GM12874 (cell line): ENCODE results near the gene SORL1-AS1.

Experiments used
- TF ChIP-seq, protein P1 (sequence below): IDR thresholded peaks from 2 replicates; pipeline ENCODE4 v1.5.1; 2011; ENCODE audit warnings: low read depth, mild to moderate bottlenecking, control low read depth, low read length, moderate library complexity; ENCODE audit not compliant: insufficient read depth

Gene SORL1-AS1

DNA sequence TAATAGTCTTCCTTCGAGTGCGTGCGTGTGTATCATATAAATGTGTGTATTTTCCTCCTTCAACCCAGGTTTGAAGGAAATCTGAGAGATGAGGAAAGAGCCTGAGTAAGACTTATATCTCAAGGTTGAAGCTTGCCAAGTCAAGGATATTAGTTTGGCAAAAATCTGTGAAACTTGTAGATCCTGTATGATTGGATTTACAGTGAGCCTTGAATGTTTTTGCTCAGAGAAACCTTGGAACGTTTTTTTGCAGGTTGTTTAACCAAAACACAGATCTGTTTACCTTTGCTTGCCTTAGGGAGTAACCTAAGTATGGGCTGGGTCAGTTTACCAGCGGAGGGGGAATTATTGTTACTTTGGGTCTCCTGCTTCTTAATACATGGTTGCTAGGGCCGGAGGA lies 35.9 kb upstream of the SORL1-AS1 start:
- TF ChIP-seq, protein P1, sequence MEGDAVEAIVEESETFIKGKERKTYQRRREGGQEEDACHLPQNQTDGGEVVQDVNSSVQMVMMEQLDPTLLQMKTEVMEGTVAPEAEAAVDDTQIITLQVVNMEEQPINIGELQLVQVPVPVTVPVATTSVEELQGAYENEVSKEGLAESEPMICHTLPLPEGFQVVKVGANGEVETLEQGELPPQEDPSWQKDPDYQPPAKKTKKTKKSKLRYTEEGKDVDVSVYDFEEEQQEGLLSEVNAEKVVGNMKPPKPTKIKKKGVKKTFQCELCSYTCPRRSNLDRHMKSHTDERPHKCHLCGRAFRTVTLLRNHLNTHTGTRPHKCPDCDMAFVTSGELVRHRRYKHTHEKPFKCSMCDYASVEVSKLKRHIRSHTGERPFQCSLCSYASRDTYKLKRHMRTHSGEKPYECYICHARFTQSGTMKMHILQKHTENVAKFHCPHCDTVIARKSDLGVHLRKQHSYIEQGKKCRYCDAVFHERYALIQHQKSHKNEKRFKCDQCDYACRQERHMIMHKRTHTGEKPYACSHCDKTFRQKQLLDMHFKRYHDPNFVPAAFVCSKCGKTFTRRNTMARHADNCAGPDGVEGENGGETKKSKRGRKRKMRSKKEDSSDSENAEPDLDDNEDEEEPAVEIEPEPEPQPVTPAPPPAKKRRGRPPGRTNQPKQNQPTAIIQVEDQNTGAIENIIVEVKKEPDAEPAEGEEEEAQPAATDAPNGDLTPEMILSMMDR = no peak

DNA sequence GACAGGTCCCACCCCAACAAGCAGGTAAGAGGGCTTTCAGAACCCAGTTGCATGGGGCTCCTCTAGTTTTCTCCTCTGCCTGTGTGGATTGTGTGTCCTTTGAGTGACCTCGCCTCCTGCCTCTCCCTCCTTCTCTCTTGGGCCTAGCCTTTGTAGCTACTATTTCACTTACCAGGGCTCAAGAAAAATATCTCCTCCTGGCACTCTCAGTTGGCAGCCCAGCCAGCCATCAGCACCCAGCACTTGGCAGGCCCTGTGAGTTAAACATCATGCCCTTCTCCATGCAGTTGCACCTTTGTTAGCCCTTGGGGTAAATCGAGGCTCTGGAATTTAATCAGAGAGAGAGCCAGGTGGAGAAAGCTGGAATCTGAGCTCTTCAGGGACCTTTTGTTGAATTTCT lies 35.4 kb upstream of the SORL1-AS1 start:
- TF ChIP-seq, protein P1 = no peak

GRCh38 chr11:121487191-121487590 lies 34.4 kb upstream of the SORL1-AS1 start:
- TF ChIP-seq, protein P1 = no peak

- TF ChIP-seq, protein P1 = no peak
These were observed 33.3 kb upstream of the SORL1-AS1 start for GRCh38 chr11:121486054-121486453.

- TF ChIP-seq, protein P1 = no peak
These were observed 32.4 kb upstream of the SORL1-AS1 start for GRCh38 chr11:121485216-121485615.

GRCh38 chr11:121483805-121484480 lies 31.2 kb upstream of the SORL1-AS1 start:
- TF ChIP-seq, protein P1 = no peak

DNA sequence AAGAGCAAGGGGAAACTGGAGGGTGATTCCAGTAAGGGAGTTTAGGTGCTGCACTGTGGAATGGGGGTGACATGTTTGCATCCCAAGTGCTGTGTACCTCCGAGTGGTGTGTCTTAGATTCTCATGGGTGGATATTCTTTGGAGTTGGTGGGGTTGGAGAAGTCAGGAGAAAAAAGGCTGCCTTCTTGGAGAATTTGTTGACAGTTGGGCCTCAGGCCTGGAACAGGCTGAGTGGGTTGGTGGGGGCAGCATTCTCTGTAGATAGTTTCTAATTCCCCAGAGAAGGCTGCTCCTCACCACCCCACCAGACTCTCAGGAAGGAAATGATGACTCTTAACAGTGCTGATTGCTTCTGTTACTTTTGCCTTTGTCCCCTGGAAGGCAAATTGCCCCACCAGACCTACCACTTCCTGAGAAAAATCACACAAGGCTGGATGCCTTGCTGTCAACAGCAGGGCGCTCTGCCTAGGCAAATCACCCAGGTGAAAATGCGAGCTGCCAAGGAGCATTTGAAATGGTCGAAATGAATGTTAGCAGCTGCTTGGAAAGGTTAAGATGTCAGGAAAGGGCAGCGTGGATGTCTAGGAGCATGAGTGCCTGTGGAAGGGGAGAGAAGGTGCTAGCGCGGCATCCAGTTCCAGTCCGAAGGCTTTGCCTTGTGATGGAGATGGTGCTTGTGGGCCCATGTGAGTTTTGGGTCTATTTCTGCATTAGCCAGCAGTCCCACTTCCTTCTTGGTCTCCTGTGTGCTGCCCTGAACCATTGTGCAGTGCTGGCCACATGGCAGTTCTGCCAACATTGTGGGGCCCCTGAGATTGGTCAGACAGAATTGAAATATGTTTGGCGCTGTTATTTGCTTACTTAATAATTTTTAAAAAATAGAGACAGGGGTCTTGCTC lies 29.7 kb upstream of the SORL1-AS1 start:
- TF ChIP-seq, protein P1 = no peak
